T47D (cell line): ENCODE measurements around the gene IMPG1.

Experiments
- DNase-seq, 2 experiments: peaks; one replicate each; pipeline versions ENCODE4 v3.0.0 to v3.0.0-alpha.2; 2011 to 2012; ENCODE audit warnings: low read depth in 1 of 2, low spot score in 1 of 2
- JUND ChIP-seq: IDR thresholded peaks from 2 replicates; pipeline ENCODE4 v1.6.1; 2012; ENCODE audit warnings: low read depth
- in situ Hi-C: cut with HindIII; loops from 2 replicates; pipeline ENCODE4 v1.10.0; 2016; ENCODE audit warnings: low sequenced_read_pairs, low pct_unique_long_range_greater_than_20kb

The IMPG1 gene

GRCh38 chr6:76072562-76072961, at the start of gene IMPG1:
Gene IMPG1, minus strand, starts transcription at chr6:76072662. Its CDS starts 174 bp downstream, at chr6:76072488.
- no peak for DNase-seq
- TF ChIP-seq JUND: no peak
- in situ Hi-C loops: no loop called here

DNA sequence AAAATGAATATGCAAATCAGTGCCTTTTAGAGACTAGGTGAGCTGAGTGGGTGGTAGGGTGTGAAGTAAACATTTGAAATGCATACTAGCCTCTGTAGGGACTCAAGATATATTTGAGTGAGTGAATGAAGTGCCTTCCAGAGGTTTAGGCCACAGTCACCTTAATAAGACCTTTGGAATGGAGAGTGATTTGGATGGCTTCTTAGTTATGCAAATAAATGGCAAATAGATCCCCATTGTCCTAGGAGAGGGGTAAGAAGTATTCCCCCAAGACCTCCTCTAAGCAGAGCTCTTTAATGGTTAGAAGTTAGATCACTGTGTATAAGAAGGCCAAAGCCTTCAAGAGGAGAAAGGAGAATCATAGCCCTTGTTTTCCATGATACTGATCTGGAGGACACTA, 47.8 kb upstream of the IMPG1 start:
- in situ Hi-C loops: no loop called here
- no peak for DNase-seq
- TF ChIP-seq JUND: no peak

- in situ Hi-C loops: no loop called here
- DNase-seq: no peak
- no peak for TF ChIP-seq JUND
Observed at GRCh38 chr6:76073281-76073680, 819 bp upstream of the IMPG1 start.

- in situ Hi-C loops: no loop called here
Observed at GRCh38 chr6:76057469-76057868, 15.0 kb downstream of the IMPG1 start.

DNA sequence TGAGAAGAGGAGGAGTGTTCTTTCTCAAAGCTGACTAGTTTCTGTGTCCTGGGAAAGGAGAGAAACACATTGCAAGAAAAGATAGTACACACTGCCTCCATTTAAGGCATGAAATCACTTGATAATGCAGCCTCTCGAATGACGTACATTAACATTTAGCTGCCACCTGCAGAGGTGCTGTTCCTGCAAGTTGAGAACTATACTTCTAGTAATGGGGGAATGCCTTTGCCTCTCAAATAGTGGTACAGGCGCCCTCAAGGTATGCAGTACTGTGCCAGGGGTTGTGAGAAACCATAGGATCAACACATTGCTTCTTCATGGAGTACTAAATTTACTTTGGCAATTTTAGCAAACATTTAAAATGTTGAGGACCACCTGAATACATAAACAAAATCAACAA, 20.1 kb downstream of the IMPG1 start:
- in situ Hi-C loops: no loop called here
- no peak for DNase-seq
- no peak for TF ChIP-seq JUND

More at GRCh38 chr6:76057469-76057868, 15.0 kb downstream of the IMPG1 start:
- no peak for TF ChIP-seq JUND
- DNase-seq: no peak

GRCh38 chr6:76043690-76044089, 28.8 kb downstream of the IMPG1 start:
- in situ Hi-C loops: no loop called here
- no peak for TF ChIP-seq JUND
- peak in 1 of 2 experiments; percentile 9 for DNase-seq

GRCh38 chr6:76035713-76036112, 36.7 kb downstream of the IMPG1 start:
- no peak for TF ChIP-seq JUND
- DNase-seq: no peak
- in situ Hi-C loops: no loop called here

- no peak for TF ChIP-seq JUND
- DNase-seq: no peak
- in situ Hi-C loops: no loop called here
Observed at GRCh38 chr6:76026101-76026500, 46.4 kb downstream of the IMPG1 start.

DNA sequence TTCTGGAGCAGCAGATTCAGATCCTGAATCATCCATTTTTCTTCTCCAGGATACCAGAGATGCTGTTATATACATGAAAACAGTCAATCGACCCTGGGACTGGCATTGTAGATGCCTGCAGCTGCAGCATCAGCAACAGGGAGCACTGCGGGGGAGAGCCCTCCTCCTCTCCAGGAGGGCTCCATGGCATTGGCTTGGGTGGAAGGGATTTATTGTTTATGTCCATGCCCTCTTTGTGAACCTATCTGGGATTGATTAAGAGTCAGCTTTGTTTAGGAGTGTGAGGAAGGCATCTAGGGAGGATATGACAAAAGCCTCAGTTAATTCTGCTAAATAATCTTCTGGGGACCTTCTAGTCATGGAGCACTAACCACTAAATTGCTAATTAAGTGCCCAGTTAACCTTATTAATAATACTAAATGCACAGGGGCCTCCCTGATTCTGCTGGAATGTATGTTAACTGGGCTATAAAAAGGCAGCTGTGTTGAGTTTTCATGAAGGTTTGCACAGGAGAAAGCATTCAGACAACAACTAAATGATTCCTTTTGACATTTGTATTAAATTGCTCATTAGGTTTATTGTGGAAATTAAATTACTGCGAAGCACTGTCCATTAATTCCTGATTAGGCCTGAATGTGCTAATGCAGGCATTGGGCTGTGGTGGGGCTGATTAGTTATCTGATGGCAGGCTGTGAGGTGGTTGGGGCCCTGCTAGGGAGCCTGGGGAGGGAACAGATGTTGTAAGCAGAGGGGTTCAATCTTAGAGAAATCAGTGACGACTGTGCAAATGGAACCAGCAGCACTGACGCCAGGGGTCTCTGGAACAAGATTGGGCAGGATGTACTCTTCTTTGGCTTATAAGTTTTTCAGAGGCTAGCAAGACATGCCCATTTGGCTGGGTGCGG, 57.6 kb downstream of the IMPG1 start:
- TF ChIP-seq JUND: no peak
- in situ Hi-C loops: no loop called here
- no peak for DNase-seq

GRCh38 chr6:76004202-76004601, 68.3 kb downstream of the IMPG1 start:
- no peak for DNase-seq
- in situ Hi-C loops: no loop called here
- no peak for TF ChIP-seq JUND

DNA sequence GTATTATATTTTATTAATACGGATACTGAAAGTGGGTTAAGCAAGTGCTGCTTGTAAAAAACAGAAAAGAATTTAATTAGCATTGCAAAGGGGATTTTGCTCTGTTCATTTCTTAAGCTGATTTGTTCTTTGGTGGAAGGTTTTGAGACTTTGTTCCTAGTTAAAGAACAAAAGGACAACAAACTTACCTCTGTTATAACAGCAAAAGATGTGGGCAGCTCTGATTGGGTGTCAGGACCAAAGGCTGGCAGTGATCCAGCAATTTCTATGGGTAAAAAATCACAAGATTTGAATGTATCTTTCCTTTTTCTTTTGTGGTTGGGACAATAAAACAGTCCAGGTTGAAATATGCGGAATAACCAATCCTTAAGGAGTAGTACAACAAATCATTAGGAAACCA, 68.8 kb downstream of the IMPG1 start:
- in situ Hi-C loops: no loop called here
- no peak for TF ChIP-seq JUND
- no peak for DNase-seq

DNA sequence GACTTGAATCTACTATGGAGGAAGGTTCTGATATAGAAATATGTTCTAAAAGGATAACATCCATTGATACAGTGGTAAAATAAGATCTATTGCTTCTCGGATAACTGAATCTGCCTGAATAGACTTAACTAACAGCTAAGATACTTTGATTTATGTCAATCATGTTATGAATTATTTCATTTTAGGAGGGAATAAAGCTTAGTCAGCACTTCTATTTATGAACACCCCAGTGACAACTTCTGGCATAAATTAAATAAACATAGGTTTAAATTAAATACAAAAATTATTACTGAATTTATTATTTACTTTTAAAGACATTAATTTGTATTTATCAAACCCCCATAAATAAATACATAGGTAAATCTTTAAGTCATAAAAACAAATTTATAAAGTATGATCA, 69.3 kb downstream of the IMPG1 start:
- no peak for TF ChIP-seq JUND
- in situ Hi-C loops: no loop called here
- no peak for DNase-seq

- in situ Hi-C loops: no loop called here
- no peak for DNase-seq
- no peak for TF ChIP-seq JUND
Observed at GRCh38 chr6:76000629-76001028, 71.8 kb downstream of the IMPG1 start.

GRCh38 chr6:75997696-75998095, 74.8 kb downstream of the IMPG1 start:
- in situ Hi-C loops: no loop called here
- DNase-seq: no peak
- TF ChIP-seq JUND: no peak
